ENCODE results near the gene ZFR2. TPM values are rescaled to one million over a fixed set of nuclear protein-coding genes. Genes with fewer than 3 reads are reported as not detected.

The ZFR2 gene
- total RNA-seq, 2 donors from 2014 or later, result not detected

- ATAC-seq (ENCODE audit: insufficient number of reproducible peaks, low FRiP score, low read depth) (no peak), DNase-seq (ENCODE audit: low spot score) (no peak)
- no peak overlapping the region for H3K4me3 ChIP-seq
- no peak for TF ChIP-seq CTCF (IDR thresholded peaks at IDR 0.05)
- H3K4me1 ChIP-seq (ENCODE audit: control insufficient read depth in 1 of 2, low read depth in 2 of 2), result no peaks in the 10 kb centered on the region
- no peaks in the 10 kb centered on the region for H3K27me3 ChIP-seq (replicated peaks; ENCODE audit: insufficient read depth)
- H3K27ac ChIP-seq, result no peak overlapping the region
- no peaks in the 10 kb centered on the region for H3K9me3 ChIP-seq
- no peaks in the 10 kb centered on the region for H3K36me3 ChIP-seq
Measured at GRCh38 chr19:3842948-3843347, 25.9 kb downstream of the ZFR2 start.

GRCh38 chr19:3840804-3841203, 28.0 kb downstream of the ZFR2 start:
- Histone ChIP-seq H3K27me3 (replicated peaks; ENCODE audit: insufficient read depth) (no peaks in the 10 kb centered on the region), H3K4me1 (ENCODE audit: control insufficient read depth in 1 of 2, low read depth in 2 of 2) (no peaks in the 10 kb centered on the region), H3K4me3 (no peak overlapping the region), H3K36me3 (no peaks in the 10 kb centered on the region), H3K9me3 (no peaks in the 10 kb centered on the region), H3K27ac (no peak overlapping the region)
- no peak for ATAC-seq (ENCODE audit: insufficient number of reproducible peaks, low FRiP score, low read depth)
- no peak for TF ChIP-seq CTCF (IDR thresholded peaks at IDR 0.05)
- no peak for DNase-seq (ENCODE audit: low spot score)

GRCh38 chr19:3839941-3840340, 28.9 kb downstream of the ZFR2 start:
- Histone ChIP-seq H3K4me1 (ENCODE audit: control insufficient read depth in 1 of 2, low read depth in 2 of 2) (no peaks in the 10 kb centered on the region), H3K27me3 (replicated peaks; ENCODE audit: insufficient read depth) (no peaks in the 10 kb centered on the region), H3K27ac (no peak overlapping the region), H3K36me3 (no peaks in the 10 kb centered on the region), H3K4me3 (no peak overlapping the region), H3K9me3 (no peaks in the 10 kb centered on the region)
- no peak for TF ChIP-seq CTCF (IDR thresholded peaks at IDR 0.05)
- DNase-seq (ENCODE audit: low spot score) (no peak), ATAC-seq (ENCODE audit: insufficient number of reproducible peaks, low FRiP score, low read depth) (no peak)

- no peaks in the 10 kb centered on the region for H3K36me3 ChIP-seq
- no peaks in the 10 kb centered on the region for H3K4me1 ChIP-seq (ENCODE audit: control insufficient read depth in 1 of 2, low read depth in 2 of 2)
- H3K27me3 ChIP-seq (replicated peaks; ENCODE audit: insufficient read depth), result no peaks in the 10 kb centered on the region
- no peaks in the 10 kb centered on the region for H3K9me3 ChIP-seq
- H3K27ac ChIP-seq, result no peak overlapping the region
- H3K4me3 ChIP-seq, result no peak overlapping the region
- DNase-seq (ENCODE audit: low spot score) (no peak), ATAC-seq (ENCODE audit: insufficient number of reproducible peaks, low FRiP score, low read depth) (no peak)
- no peak for TF ChIP-seq CTCF (IDR thresholded peaks at IDR 0.05)
Measured at GRCh38 chr19:3838661-3839060, 30.2 kb downstream of the ZFR2 start.

DNA sequence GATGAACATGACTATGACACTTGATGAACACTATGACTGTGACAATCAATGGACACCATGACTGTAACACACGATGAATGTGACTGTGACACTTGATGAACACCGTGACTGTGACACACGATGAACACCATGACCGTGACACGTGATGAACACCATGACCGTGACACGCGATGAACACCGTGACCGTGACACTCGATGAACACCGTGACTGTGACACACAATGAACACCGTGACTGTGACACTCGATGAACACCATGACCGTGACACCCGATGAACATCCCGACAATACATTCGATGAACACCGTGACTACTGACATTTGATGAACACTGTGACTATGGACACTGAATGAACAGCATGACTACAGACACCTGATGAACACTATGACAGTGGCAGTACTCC, 30.9 kb downstream of the ZFR2 start:
- H3K36me3 ChIP-seq, result no peaks in the 10 kb centered on the region
- H3K27ac ChIP-seq, result no peak overlapping the region
- no peaks in the 10 kb centered on the region for H3K9me3 ChIP-seq
- no peaks in the 10 kb centered on the region for H3K4me1 ChIP-seq (ENCODE audit: control insufficient read depth in 1 of 2, low read depth in 2 of 2)
- no peak for DNase-seq (ENCODE audit: low spot score)
- no peak overlapping the region for H3K4me3 ChIP-seq
- no peak for ATAC-seq (ENCODE audit: insufficient number of reproducible peaks, low FRiP score, low read depth)
- H3K27me3 ChIP-seq (replicated peaks; ENCODE audit: insufficient read depth), result no peaks in the 10 kb centered on the region
- no peak for TF ChIP-seq CTCF (IDR thresholded peaks at IDR 0.05)
